HG02588 (cell line): ENCODE measurements around the gene ACADL.

Experiments used
- ATAC-seq: cut with Tn5 transposase; IDR thresholded peaks from one replicate; pipeline ENCODE4 v1.9.1; 2021; ENCODE audit warnings: mild to moderate bottlenecking, moderate library complexity; ENCODE audit not compliant: unreplicated experiment

ACADL gene

GRCh38 chr2:210171309-210172218 lies 53.7 kb downstream of the ACADL start, which contains the start of gene KANSL1L:
Gene KANSL1L (minus strand): TSS chr2:210171409. CDS start chr2:210154582, 16,827 bp downstream.
- peak; percentile 70 for ATAC-seq

- ATAC-seq, result peak; percentile 67
Observed at GRCh38 chr2:210170446-210171303, 54.6 kb downstream of the ACADL start.

- no peak for ATAC-seq
Observed at GRCh38 chr2:210170196-210170445, 55.1 kb downstream of the ACADL start.

GRCh38 chr2:210169516-210170195 lies 55.6 kb downstream of the ACADL start:
- peak; percentile 18 for ATAC-seq

- ATAC-seq, result no peak
Observed at GRCh38 chr2:210167227-210167626, 58.0 kb downstream of the ACADL start.

- ATAC-seq, result no peak
Observed at GRCh38 chr2:210162466-210163124, 62.7 kb downstream of the ACADL start.

- no peak for ATAC-seq
Observed at GRCh38 chr2:210159059-210159458, 66.2 kb downstream of the ACADL start.

- no peak for ATAC-seq
Observed at GRCh38 chr2:210158236-210158635, 67.0 kb downstream of the ACADL start.

- ATAC-seq, result no peak
Observed at GRCh38 chr2:210157526-210157925, 67.7 kb downstream of the ACADL start.

GRCh38 chr2:210147614-210148013 lies 77.6 kb downstream of the ACADL start:
- no peak for ATAC-seq
